Loucy (cell line): Measurements from ENCODE around the gene SMPX.

ENCODE experiments used
- H2AFZ ChIP-seq: fragments of 200-600 bp; sonication (generic); 2 replicates; pipeline ENCODE4 v1.6.0; 2016; ENCODE audit warnings: antibody characterized with exemption, mild to moderate bottlenecking, low read length, moderate library complexity
- H3F3A ChIP-seq: fragments of 200-600 bp; 2 replicates; pipeline ENCODE4 v1.6.0; 2016; ENCODE audit warnings: antibody characterized with exemption, low read depth, mild to moderate bottlenecking
- H3K27me3 ChIP-seq: fragments of 200-600 bp; sonication (generic); 2 replicates; pipeline ENCODE4 v1.6.1; 2014; ENCODE audit warnings: low read length, mild to moderate bottlenecking; ENCODE audit not compliant: insufficient read depth, poor library complexity, severe bottlenecking
- H3K36me3 ChIP-seq: fragments of 200-600 bp; sonication (generic); 2 replicates; pipeline ENCODE4 v1.6.1; 2016; ENCODE audit warnings: low read length; ENCODE audit not compliant: insufficient read depth
- H3K4me1 ChIP-seq: fragments of 200-600 bp; sonication (generic); 2 replicates; pipeline ENCODE4 v1.5.1; 2014; ENCODE audit warnings: low read length, mild to moderate bottlenecking; ENCODE audit not compliant: insufficient read depth, poor library complexity, severe bottlenecking
- H3K4me2 ChIP-seq: fragments of 200-600 bp; sonication (generic); 2 replicates; pipeline ENCODE4 v1.6.0; 2014; ENCODE audit warnings: antibody characterized with exemption, low read length, low read depth, mild to moderate bottlenecking; ENCODE audit not compliant: poor library complexity, severe bottlenecking
- H3K4me3 ChIP-seq: fragments of 200-600 bp; sonication (generic); 2 replicates; pipeline ENCODE4 v1.5.1; 2014; ENCODE audit warnings: low read length, mild to moderate bottlenecking, mixed read lengths; ENCODE audit not compliant: poor library complexity, severe bottlenecking
- H3K79me2 ChIP-seq: fragments of 200-600 bp; sonication (generic); 2 replicates; pipeline ENCODE4 v1.6.1; 2014; ENCODE audit warnings: low read length; ENCODE audit not compliant: insufficient read depth
- H3K9ac ChIP-seq: fragments of 200-600 bp; sonication (generic); 2 replicates; pipeline ENCODE4 v1.6.0; 2014; ENCODE audit warnings: mild to moderate bottlenecking, low read depth, low read length, moderate library complexity; ENCODE audit not compliant: poor library complexity, severe bottlenecking
- H3K9me2 ChIP-seq: fragments of 200-600 bp; sonication (generic); replicated peaks from 2 replicates; pipeline ENCODE4 v1.6.1; 2016; ENCODE audit warnings: low read depth, low read length, mixed read lengths
- H3K9me3 ChIP-seq: fragments of 200-600 bp; sonication (generic); 2 replicates; pipeline ENCODE4 v1.6.1; 2014; ENCODE audit warnings: mild to moderate bottlenecking, antibody characterized with exemption, low read length, low read depth; ENCODE audit not compliant: insufficient read depth
- H4K20me1 ChIP-seq: fragments of 200-600 bp; sonication (generic); 2 replicates; pipeline ENCODE4 v1.6.0; 2014; ENCODE audit warnings: antibody characterized with exemption, low read length, mild to moderate bottlenecking; ENCODE audit not compliant: insufficient read depth, poor library complexity, severe bottlenecking
- EZH2phosphoT487 ChIP-seq: fragments of 200-600 bp; IDR thresholded peaks from 2 replicates; pipeline ENCODE4 v1.6.1; 2018; ENCODE audit warnings: antibody characterized with exemption, mild to moderate bottlenecking, moderate library complexity, borderline replicate concordance
- TF ChIP-seq, protein P1 (sequence below): fragments of 200-600 bp; sonication (generic); conservative IDR thresholded peaks from 2 replicates; pipeline ENCODE4 v1.5.1; 2014; ENCODE audit warnings: mild to moderate bottlenecking, antibody characterized with exemption, low read length

Gene SMPX

DNA sequence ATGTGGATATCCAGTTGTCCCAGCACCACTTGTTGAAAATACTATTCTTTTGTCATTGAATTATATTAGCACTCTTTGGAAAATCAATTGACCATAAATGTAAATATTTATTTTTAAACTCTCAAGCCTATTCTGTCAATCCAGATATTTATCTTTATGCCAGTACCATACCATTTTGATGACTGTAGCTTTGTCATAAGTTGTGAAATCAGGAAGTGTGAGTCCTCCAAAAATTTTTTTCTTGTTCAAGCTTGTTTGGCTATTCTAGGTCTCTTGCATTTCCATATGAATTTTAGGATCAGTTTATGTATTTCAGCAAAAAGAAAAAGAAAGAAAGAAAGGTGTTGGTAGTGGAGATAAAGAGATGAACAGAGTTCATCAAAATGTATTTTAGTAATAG is 8.2 kb upstream of the SMPX start:
- H3K4me3 ChIP-seq, result no peak overlapping the region
- H3K79me2 ChIP-seq, result no peaks in the 10 kb centered on the region
- no peaks in the 10 kb centered on the region for H3K9me2 ChIP-seq
- H3K4me2 ChIP-seq, result no peak overlapping the region
- H3K9me3 ChIP-seq, result no peaks in the 10 kb centered on the region
- no peak overlapping the region for H2AFZ ChIP-seq
- TF ChIP-seq, protein P1, sequence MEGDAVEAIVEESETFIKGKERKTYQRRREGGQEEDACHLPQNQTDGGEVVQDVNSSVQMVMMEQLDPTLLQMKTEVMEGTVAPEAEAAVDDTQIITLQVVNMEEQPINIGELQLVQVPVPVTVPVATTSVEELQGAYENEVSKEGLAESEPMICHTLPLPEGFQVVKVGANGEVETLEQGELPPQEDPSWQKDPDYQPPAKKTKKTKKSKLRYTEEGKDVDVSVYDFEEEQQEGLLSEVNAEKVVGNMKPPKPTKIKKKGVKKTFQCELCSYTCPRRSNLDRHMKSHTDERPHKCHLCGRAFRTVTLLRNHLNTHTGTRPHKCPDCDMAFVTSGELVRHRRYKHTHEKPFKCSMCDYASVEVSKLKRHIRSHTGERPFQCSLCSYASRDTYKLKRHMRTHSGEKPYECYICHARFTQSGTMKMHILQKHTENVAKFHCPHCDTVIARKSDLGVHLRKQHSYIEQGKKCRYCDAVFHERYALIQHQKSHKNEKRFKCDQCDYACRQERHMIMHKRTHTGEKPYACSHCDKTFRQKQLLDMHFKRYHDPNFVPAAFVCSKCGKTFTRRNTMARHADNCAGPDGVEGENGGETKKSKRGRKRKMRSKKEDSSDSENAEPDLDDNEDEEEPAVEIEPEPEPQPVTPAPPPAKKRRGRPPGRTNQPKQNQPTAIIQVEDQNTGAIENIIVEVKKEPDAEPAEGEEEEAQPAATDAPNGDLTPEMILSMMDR, result no peak
- no peak for TF ChIP-seq EZH2phosphoT487
- H3K4me1 ChIP-seq, result no peaks in the 10 kb centered on the region
- no peaks in the 10 kb centered on the region for H3K36me3 ChIP-seq
- H3K9ac ChIP-seq, result no peak overlapping the region
- H3K27me3 ChIP-seq, result no peaks in the 10 kb centered on the region
- H3F3A ChIP-seq, result no peaks in the 10 kb centered on the region
- H4K20me1 ChIP-seq, result no peaks in the 10 kb centered on the region

- no peaks in the 10 kb centered on the region for H3K4me1 ChIP-seq
- no peaks in the 10 kb centered on the region for H3K9me3 ChIP-seq
- no peak overlapping the region for H2AFZ ChIP-seq
- no peak overlapping the region for H3K4me3 ChIP-seq
- H3K79me2 ChIP-seq, result no peaks in the 10 kb centered on the region
- H3K9me2 ChIP-seq, result no peaks in the 10 kb centered on the region
- H3K27me3 ChIP-seq, result no peaks in the 10 kb centered on the region
- no peaks in the 10 kb centered on the region for H4K20me1 ChIP-seq
- H3F3A ChIP-seq, result no peaks in the 10 kb centered on the region
- no peak overlapping the region for H3K4me2 ChIP-seq
- TF ChIP-seq, protein P1, result no peak
- no peak for TF ChIP-seq EZH2phosphoT487
- no peaks in the 10 kb centered on the region for H3K36me3 ChIP-seq
- H3K9ac ChIP-seq, result no peak overlapping the region
Measured at GRCh38 chrX:21764008-21764407, 6.1 kb upstream of the SMPX start.

DNA sequence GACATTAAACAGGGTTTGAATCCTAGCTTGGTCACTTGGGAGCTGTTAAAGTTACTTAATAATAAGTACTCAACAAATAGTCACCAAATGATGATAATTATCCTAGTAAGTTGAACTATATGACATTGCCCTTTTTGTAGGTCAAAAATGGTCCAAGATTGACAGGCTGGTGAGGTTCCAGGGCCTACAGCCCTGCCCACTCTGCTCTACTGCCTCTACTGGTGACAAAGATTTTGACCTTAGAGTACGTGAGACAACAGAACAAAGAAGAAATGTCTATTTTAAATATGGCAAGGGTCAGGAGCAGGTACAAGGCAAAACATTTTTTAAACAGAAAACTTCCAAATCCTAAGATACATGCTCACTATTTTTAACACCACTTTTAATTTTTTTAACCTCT is 572 bp upstream of the SMPX start:
- Histone ChIP-seq H3F3A (no peaks in the 10 kb centered on the region), H3K79me2 (no peaks in the 10 kb centered on the region), H3K9me2 (no peaks in the 10 kb centered on the region), H3K4me2 (no peak overlapping the region), H3K4me1 (no peaks in the 10 kb centered on the region), H3K27me3 (no peaks in the 10 kb centered on the region), H4K20me1 (no peaks in the 10 kb centered on the region), H3K36me3 (no peaks in the 10 kb centered on the region), H3K4me3 (no peak overlapping the region), H3K9me3 (no peaks in the 10 kb centered on the region), H2AFZ (no peak overlapping the region), H3K9ac (no peak overlapping the region)
- TF ChIP-seq, protein P1, result no peak
- no peak for TF ChIP-seq EZH2phosphoT487
